ENCODE measurements around the gene PUS3.
"Not testable (repeated sequence)": the region's sequence is repeated elsewhere in the genome, so short reads cannot be mapped to it uniquely, and the experiment has no call there.

The PUS3 gene

GRCh38 chr11:125857670-125858069 lies 45.3 kb downstream of the PUS3 start:
- DNase-seq, result not testable (repeated sequence)

GRCh38 chr11:125846188-125846587 lies 56.8 kb downstream of the PUS3 start:
- no peak for DNase-seq

Data from NCI-H2227 treated with DMSO at 0.1 percent for 48 hours (cell line).